ENCODE results near the gene STXBP2. TPM values are rescaled to one million over a fixed set of nuclear protein-coding genes. Genes with fewer than 3 reads are reported as not detected.

Gene STXBP2
- total RNA-seq, 4 donors from 2014 or later, result 20.2 to 62.7 (median 27.0) TPM

GRCh38 chr19:7674010-7675005 lies 37.4 kb downstream of the STXBP2 start:
- no peak for TF ChIP-seq CTCF (IDR thresholded peaks at IDR 0.05; ENCODE audit: low read depth)

GRCh38 chr19:7676376-7676775 lies 39.5 kb downstream of the STXBP2 start:
- TF ChIP-seq CTCF (IDR thresholded peaks at IDR 0.05; ENCODE audit: low read depth), result no peak

GRCh38 chr19:7676854-7677253 lies 39.9 kb downstream of the STXBP2 start, which contains the start of gene MCEMP1:
MCEMP1 (plus strand) TSS chr19:7677090; CDS start chr19:7677121, 31 bp downstream.
- TF ChIP-seq CTCF (IDR thresholded peaks at IDR 0.05; ENCODE audit: low read depth), result no peak

GRCh38 chr19:7677669-7678311 lies 40.9 kb downstream of the STXBP2 start:
- TF ChIP-seq CTCF (IDR thresholded peaks at IDR 0.05; ENCODE audit: low read depth), result no peak

- TF ChIP-seq CTCF (IDR thresholded peaks at IDR 0.05; ENCODE audit: low read depth), result no peak
Observed at GRCh38 chr19:7678971-7679751, 42.3 kb downstream of the STXBP2 start.

GRCh38 chr19:7679771-7680605 lies 43.1 kb downstream of the STXBP2 start:
- TF ChIP-seq CTCF (IDR thresholded peaks at IDR 0.05; ENCODE audit: low read depth), result no peak
